GM20000 (cell line): ENCODE data around the gene TBL1X.

Experiments
- DNase-seq: peaks from one replicate; pipeline ENCODE4 v3.0.0; 2012; ENCODE audit warnings: low spot score
- TF ChIP-seq, protein P1 (sequence below): IDR thresholded peaks from 2 replicates; pipeline ENCODE4 v1.5.1; 2012; ENCODE audit warnings: mild to moderate bottlenecking, control low read depth; ENCODE audit errors: extremely low read depth, missing control alignments

Gene TBL1X

DNA sequence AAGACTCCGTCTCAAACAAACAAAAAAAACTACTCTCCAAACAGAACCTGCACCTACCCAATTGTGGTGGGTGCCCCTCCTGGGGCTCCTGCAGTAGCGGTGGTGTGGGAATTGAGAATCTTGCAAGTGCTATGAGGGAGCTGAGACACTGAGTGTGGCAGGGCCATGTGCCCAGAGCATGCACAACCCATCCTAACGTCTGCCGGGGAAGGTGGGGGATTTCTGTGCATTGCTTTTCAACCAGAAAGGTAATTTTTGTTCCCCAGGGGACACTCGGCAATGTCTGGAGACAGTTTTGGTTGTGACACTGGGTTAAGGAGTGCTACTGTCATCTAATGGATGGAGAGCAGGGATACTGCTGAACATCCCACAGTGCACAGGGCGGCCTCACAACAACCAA, 35.7 kb downstream of the TBL1X start:
- TF ChIP-seq, protein P1, sequence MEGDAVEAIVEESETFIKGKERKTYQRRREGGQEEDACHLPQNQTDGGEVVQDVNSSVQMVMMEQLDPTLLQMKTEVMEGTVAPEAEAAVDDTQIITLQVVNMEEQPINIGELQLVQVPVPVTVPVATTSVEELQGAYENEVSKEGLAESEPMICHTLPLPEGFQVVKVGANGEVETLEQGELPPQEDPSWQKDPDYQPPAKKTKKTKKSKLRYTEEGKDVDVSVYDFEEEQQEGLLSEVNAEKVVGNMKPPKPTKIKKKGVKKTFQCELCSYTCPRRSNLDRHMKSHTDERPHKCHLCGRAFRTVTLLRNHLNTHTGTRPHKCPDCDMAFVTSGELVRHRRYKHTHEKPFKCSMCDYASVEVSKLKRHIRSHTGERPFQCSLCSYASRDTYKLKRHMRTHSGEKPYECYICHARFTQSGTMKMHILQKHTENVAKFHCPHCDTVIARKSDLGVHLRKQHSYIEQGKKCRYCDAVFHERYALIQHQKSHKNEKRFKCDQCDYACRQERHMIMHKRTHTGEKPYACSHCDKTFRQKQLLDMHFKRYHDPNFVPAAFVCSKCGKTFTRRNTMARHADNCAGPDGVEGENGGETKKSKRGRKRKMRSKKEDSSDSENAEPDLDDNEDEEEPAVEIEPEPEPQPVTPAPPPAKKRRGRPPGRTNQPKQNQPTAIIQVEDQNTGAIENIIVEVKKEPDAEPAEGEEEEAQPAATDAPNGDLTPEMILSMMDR = no peak
- DNase-seq = no peak

DNA sequence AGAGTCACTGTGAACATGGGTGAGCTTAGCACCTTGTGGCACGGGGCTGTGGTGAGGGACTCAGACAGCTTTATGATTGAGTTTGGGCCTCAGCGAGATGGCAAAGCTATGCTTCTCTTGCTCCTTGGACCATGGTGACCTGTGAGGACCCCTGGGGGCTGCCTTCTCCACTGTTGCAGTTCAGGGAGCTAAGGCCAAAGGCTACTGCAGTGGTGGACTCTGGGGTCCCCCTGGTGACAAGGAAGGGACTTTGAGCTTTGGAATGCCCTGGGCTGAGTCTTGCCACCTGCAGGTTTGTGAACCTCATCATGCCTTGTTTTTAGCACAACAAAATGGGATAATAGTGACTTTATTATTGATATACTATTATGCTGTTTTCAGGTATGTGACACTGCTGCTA, 36.5 kb downstream of the TBL1X start:
- TF ChIP-seq, protein P1 = no peak
- DNase-seq = no peak

DNA sequence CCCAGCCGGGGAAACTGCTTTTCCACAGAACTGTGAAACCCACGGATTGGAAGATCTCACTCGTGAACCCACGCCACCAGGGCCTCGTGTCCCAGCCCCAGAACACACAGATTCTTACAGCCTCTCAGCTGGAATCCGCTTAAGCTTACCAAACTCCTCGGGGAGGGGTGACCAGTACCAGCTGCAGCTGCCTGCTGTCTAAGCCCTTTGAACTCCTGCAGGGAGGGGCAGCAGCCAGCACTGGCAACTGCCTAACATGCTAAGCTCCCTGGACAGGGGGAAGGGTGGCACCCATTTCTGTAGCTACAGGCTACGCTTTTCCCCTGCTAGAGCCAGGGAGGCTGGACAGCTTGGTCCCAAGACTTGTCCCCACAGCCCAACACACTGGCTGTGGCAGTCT, 38.4 kb downstream of the TBL1X start:
- TF ChIP-seq, protein P1 = no peak
- no peak for DNase-seq

DNA sequence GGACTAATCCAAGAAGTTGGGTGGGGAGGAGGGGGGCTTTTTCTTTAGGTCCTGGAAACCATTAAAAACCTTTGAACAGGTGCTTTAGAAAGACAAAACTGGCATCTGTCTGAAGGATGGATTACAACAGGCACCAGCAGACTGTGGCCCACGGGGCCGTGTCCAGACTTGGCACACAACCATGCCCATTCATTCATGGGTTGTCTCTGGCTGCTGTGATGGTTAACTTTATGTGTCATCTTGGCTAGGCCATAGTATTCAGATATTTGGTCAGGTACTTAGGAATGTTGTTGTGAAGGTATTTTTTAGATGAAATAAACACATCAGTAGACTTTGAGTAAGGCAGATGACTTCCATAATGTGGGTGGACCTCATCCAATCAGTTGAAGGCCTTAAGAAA, 45.5 kb downstream of the TBL1X start:
- TF ChIP-seq, protein P1 = no peak
- no peak for DNase-seq

DNA sequence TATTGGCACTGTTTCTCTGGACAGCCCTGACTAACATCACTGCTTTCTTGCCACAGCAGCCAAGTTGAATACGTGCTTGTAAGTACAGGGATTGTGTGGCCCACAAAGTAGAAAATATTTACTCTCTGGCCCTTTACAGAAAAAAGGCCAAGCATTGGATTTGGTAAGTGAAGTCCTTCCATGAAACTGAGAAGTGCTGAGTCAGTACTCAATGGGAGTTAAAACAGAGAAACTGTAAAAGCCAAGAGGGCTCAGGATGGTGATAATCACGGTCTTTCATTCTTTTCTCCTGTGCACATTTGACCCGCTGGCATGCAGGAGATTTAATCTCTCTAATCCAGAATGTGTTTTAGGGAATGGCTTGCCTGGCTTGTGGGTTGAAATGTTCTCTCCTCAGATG, 46.1 kb downstream of the TBL1X start:
- DNase-seq = no peak
- TF ChIP-seq, protein P1 = no peak

DNA sequence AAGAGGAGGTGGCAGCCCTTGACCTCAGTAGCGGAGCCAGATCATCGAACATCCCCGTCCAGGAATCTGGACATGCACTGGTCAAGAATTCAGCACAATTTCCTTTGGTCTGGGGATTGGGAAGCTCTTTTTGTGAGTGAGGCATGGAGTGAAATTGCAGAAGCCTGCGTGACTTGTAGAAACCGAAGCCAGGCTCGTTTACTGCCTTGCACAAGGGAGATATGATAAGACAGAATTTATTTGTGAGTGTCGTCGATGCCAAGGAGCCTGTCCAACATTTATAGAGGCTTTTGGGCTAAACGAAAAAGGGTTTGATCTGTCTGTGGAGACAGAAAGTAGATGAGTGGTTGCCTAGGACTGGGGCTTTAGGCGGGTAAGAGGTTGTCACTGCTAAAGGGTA, 50.6 kb downstream of the TBL1X start:
- DNase-seq = no peak
- TF ChIP-seq, protein P1 = no peak

DNA sequence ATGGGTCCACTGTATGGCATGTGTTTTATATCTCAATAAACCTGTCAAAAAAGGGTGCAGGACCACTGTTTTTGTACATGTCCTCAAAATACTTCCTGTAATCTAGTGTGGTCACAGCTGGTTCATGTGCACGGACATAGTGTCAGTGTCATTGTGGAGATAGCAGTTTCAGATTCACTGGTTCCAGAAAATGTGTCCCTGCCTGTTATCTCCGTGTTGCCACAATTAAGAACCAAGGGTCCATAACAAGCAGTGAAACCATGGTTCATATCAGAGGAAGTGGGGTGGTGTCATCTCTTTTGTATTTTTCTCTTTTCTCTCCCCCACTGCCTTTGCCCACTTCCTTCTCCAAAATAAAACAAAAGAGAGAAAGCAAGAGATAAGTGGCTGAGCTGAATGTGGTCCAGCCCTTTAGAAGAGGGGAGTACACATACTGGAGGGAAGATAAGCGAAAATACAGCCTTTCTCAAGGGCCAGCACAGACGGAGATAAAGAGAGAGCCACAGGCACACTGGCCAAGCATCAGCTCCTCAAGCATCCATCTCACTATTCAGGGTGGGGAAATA, 51.2 kb downstream of the TBL1X start:
- DNase-seq = no peak
- TF ChIP-seq, protein P1 = no peak
